GM18517 (cell line): ENCODE measurements around the gene RAB8A.

ENCODE experiments used
- ATAC-seq: cut with Tn5 transposase; IDR thresholded peaks from one replicate; pipeline ENCODE4 v1.9.1; 2021; ENCODE audit warnings: mild to moderate bottlenecking, moderate library complexity; ENCODE audit not compliant: unreplicated experiment

Gene RAB8A

DNA sequence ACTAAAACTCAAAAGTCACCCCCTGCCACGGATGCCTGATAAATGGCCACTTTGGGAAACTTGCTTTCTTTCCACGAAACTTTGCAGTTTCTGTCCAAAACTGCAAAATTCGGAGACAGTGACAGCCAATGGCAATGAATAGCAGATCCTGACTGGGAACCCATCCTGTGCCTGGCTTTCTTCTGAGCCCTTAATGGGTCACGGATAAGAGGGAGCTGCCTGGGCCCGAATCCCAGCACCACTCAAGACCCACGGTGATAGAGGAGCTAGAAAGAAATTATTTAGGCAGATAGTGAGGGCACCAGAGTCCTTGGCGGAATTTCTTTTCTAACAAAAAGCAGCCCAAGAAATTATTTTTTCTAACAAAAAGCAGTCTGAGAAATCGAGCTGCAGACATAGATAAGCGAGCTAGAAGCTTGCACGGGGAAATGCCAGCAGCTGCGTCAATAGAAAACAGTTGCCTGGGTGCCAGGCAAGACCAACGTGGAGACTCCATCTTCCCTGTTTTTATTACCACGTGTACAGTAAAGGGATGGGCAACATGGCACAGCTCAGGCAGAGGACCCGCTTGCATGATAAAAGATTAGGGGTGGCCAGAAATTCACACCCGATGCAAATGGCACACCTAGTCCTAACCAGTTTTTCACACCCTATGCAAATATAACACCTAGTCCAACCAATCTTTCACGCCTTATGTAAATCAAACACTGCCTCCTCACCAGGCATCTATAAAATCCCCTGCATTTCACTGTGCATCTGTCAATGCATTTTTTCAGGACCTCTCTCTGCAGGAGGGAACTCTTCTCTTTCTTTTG is 24.7 kb downstream of the RAB8A start:
- no peak for ATAC-seq

DNA sequence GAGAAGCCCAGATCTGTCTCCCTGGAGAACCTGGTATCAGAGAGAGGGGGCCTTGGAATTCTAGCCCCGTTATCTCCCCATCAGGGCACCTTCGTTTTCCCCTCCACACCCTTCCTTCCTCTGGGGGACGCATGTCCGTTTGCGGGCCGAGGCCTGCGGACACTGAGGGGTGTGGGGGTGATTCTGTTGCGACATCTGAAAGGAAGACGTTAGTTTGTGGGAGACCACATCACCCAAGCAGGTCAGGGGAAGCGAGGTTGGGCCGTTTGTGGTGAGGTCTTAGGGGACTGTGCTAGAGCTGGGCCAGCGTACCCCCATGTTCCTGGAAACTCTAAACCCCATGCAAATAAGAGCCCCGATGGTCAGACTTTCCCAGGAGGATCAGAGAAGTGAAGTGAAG is 28.1 kb downstream of the RAB8A start:
- no peak for ATAC-seq

DNA sequence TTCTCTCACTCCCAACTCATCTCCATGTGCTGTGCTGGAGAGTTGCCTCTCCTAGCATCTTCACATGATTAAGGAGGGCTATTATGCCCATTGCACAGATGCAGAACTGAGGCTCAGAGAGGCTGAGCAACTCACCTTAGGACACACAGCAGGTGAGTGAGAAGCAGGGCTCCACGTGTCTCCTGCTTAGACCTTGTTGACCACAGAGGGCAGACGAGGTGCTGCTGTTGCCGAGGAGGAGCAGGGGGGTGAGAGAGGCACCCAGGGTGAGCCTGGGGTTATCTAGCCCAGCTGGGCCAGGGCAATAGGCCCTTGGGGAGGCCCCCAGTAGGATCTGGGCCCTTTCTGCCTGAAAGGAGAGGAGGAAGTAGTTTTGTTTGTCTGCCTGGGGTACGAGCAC is 29.4 kb downstream of the RAB8A start:
- no peak for ATAC-seq

DNA sequence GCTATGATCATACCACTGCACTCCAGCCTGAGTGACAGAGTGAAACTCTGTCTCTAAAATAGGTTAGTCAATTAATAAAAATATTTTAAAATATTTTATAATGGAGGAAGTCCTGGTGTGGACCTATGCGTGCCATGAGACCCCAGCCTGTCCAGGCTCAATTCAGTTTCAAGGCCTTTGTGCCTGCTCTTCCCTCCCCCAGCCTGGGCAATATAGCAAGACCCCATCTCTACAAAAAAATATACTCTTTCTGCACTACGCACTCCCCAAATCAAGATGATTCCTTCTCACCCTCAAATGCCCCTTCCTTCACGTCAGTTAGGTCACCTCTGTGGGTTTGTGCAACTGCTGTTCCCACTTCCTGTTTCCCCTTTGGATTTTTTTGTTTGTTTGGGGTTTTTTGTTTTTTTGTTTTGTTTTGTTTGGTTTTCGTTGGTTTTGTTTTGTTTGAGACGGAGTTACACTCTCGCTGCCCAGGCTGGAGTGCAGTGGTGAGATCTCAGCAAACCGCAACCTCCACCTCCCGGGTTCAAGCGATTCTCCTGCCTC is 30.4 kb downstream of the RAB8A start:
- no peak for ATAC-seq

DNA sequence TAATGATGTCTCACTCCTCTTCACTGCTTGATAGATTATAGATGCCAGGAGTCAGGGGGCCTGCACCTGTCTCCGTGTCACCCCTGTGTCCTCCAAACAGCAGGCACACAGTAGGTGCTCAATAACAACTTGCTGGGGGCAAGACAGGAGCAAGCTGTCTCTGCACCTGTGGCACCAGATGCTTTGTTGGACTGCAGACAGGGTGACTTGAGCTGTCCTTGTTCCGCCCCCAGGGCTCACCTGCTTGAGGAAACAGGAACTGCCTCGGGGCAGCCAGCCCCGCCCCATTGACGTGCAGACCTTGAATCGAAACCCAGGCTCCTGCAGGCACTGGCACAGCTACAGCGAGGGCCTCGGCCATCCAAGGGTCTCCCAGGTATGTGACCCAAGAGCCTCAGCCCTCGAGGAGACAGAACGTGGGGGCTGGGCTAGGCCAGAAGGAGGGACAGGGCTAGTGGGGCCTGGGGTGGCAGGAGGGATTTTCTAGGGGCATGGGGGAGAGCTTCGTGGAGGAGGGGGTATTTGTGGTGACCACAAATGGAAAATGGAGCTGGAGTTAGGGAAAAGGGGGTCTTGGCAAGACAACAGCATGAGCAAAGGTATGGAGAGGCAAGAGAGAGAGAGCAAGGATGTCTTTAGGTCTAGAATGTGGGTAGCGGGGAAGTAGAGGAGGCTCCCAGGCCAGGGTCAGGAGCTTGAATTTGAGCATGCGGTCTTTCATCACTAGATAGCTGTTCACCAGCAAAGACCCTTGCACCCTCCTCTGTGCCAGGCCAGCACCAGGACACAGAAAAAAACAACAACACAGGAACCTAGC is 31.9 kb downstream of the RAB8A start, which contains the start of gene HSH2D:
TSS of gene HSH2D (plus strand) at position 287 of the 817 bp plus-strand sequence. CDS start 5,066 bp downstream, outside the sequence.
- peak; percentile 50 for ATAC-seq

DNA sequence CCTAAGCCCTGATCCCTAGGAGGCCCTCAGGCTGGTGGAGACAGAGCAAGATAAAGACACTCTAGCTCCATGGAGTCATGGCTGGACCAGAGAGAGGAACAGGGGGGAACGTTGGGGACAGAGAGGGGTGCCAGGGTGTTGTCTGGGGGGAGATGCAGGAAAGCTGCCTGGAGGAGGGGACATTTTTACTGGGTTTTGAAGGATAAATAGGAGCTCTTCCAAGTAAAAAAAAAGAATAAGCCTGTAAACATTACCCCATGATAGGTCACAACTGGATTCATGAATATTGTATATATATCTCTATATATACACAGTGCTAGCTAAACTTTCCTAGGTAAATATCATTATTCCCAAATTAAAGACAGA is 32.5 kb downstream of the RAB8A start:
- ATAC-seq: no peak

DNA sequence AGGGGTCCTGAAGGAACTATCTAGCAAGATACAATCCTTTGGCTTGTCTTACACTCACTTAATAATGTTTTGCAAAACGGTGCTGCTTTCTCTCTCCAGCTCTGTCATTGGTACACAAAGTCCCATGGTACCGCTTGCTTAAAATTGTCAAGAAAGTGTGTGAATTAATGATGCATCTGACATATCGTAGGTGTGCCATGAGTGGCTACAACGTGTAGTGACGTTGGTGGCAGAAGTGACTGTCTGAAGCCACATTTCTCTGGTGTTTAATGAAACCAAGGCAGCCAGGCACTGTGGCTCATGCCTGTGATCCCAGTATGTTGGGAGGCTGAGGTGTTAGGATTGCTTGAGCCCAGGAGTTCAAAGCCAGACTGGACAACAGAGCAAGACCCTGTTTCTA is 34.4 kb downstream of the RAB8A start:
- ATAC-seq: no peak

DNA sequence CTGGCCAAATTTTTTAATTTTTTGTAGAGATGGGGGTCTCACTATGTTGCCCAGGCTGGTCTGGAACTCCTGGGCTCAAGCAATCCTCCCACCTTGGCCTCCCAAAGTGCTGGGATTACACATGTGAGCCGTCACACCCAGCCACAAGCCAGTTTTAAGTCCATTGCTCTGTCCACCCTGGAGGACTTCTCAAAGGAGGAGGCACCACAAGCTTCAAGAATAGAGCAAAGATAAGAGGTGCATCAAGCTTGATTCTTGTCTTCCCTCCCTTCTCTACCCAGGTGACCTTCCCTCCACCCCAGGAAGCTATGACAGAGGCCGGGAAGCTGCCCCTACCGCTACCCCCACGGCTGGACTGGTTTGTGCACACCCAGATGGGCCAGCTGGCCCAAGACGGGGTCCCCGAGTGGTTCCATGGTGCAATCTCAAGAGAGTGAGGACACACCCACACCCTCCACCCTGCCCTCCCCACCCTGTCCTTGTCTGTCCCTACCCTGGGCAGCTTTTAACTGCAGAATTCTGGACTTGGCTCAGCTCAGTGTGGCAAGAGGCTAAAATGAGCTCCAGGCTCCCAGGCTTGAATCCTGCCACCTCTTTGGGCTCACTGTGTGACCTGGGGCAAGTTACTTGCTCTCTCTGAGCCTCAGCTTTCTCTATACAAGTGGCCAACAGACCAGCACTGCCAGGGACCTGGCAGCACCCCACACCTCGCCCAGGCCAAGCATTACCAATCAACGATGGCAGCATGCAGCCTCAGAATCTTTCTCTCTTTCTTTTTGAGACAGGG is 36.9 kb downstream of the RAB8A start:
- ATAC-seq: no peak

DNA sequence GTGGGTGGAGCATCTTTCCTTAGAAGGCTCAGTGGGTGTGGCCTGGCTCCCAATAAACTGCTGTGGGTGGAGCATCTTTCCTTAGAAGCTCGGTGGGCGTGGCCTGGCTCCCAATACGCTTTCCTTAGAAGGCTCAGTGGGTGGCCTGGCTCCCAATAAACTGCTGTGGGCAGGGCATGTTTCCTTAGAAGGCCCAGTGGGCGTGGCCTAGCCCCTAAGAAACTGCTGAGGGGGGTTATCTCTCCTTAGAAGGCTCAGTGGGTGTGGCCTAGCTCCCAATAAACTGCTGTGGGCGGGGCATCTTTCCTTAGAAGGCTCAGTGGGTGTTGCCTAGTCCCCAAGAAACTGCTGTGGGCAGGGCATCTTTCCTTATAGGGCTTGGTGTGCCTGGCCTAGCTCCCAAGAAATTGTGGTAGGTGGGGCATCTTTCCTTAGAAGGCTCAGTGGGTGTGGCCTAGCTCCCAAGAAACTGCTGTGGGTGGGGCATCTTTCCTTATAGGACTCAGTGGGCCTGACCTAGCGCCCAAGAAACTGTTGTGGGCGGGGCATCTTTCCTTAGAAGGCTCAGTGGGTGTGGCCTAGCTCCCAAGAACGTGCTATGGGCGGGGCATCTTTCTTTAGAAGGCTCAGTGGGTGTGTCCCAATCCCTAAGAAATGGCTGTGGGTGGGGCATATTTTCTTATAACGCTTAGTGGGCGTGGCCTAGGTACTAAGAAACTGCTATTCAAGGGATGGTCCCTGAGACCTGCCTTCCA is 42.1 kb downstream of the RAB8A start:
- ATAC-seq: no peak

DNA sequence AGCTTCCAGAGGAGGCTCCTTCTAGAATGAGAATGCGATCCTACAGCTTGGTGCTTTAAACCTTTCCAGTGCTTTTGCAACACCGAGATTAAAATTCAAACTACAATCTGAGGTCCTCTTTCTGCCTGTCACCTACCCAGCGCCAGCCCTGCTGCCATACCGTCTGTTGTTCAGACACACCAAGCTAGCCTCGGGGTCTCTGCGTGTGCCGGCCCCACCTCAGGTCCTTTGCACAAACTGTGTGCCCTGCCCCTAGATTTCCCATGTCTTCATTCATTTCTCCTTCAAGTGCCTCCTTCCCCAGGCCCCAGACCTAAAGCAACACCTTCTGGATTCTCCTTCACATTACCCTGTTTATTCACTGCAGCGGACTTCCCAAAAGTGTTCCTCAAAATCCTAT is 42.9 kb downstream of the RAB8A start:
- ATAC-seq: no peak

DNA sequence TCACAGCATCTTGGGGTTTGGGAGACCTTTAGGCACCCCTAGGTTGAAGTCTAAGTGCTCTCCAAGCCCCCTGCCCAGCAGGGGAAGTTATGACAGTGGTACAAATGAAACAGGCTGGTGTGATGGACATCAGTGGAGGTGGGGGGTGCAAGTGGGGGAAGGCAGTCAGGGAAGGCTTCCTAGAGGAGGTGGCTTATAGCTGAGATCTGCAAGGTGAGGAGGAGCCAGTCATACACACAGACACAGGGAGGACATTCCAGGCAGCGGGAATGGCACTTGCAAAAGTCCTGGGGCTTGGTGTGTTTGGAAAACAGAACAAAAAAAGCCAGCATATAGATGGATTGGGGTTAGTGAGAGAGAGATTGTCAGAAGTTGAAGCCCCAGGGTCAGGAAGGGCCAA is 43.4 kb downstream of the RAB8A start:
- no peak for ATAC-seq

DNA sequence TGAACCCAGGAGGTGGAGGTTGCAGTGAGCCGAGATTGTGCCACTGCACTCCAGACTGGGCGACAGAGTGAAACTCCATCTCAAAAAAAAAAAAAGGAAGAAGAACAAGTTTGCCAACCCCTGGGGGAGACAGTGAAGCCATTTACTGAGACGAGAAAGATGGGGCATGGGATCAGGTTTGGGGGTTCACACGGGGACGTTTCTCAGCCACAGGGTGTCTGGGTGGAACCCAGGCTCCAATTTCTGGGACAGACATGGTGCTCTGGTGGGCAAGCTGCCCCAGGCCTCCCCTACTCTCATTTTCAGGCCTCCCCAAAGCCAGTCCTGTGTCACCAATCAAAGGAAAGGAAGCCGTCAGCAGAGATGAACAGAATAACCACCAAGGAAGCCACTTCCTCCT is 45.2 kb downstream of the RAB8A start:
- no peak for ATAC-seq

DNA sequence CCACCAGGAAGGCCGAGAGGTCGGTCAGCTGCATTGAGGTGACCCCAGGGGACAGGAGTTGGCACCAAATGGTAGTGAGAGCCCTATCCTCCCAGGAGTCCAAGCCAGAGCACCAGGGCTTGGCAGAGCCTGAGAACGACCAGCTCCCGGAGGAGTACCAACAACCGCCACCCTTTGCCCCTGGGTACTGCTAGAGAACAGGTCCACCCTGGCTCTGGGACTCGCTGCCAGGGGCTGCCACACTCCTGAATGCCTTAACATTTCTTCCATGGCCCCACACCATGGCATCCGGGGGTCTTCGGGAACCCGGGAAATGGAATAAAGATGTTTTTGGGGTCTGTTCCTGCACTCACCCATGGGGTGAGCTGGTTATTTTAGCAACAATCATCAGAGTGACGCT is 45.9 kb downstream of the RAB8A start:
- no peak for ATAC-seq

DNA sequence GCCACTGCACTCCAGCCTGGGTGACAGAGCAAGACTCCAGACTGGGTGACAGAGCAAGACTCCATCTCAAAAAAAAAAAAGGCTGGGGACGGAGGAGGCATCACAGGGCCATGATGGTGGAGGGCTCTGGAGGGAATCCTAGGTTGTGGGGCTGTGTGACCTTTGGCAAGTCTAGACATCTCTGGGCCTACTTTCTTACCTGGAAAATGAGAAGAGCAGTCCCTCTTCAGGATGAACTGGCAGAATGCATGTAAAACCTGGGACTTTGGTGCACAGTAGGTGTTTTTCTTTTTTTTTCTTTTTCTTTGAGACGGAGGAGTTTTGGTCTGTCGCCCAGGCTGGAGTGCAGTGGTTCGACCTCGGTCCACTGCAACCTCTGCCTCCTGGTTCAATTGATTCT is 48.0 kb downstream of the RAB8A start:
- no peak for ATAC-seq

DNA sequence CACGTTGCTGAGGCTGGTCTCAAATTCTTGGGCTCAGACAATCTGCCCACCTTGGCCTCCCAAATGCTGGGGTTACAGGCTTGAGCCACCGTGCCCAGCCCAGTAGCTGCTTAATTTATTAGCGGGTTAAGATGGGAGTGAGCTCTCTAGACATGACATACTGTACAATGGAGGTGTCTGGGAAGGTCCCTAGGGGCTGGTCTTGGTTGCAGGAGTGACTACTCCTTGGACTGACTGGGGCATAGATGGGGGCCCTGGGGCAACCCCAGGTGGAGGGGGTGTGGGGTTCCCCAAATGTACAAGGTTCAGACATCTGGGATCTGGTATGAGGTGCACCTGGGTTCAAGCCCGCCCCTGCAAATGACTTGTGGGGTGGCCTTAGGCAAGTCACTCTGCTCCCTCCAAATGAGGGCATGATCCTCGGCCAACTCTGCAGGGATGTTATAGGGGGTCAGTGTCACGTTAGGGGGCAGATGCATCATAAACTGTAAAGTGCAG is 48.8 kb downstream of the RAB8A start:
- ATAC-seq: no peak

DNA sequence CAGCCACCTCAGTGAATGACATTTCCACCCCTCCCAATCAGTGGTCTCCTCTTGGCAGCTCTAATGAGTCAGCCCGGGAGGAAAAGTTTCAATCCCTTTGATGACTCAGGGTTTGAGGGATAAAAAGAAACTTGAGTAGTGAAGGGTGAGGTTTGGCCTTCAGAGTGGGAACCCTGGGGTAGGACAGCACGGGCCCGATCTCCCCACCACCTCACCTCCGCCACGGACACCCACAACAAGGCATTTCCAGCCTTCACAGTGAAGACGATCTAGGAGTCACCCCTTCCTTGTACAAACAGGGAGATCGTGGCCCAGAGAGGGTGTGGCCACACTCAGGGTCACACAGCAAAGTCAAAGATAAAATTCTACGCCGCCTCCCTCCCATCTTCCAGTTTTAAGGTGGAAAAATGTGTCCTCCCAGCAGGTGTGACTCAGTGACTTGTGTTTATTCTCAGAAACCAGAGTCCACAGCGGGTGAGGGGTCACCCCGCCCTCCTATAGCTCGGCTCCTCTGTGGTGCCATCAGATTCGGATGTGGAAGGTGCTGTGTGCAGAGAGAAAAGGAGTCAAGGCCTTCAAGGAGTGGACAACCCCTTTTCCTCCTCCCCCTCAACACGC is 49.4 kb downstream of the RAB8A start:
- ATAC-seq: no peak

DNA sequence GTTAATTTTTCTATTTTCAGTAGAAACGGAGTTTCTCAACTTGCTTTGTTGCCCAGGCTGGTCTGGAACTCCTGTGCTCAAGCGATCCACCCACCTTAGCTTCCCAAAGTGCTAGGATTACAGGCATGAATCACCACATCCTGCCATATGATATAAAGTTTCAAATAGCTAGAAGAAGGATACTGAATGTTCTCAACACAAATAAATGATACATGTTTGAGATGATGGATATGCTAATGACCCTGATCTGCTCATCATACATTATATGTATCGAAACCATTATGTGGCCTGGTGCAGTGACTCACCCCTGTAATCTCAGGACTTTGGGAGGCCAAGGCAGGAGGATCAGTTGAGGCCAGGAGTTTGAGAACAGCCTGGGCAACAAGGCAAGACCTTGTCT is 50.2 kb downstream of the RAB8A start:
- no peak for ATAC-seq

DNA sequence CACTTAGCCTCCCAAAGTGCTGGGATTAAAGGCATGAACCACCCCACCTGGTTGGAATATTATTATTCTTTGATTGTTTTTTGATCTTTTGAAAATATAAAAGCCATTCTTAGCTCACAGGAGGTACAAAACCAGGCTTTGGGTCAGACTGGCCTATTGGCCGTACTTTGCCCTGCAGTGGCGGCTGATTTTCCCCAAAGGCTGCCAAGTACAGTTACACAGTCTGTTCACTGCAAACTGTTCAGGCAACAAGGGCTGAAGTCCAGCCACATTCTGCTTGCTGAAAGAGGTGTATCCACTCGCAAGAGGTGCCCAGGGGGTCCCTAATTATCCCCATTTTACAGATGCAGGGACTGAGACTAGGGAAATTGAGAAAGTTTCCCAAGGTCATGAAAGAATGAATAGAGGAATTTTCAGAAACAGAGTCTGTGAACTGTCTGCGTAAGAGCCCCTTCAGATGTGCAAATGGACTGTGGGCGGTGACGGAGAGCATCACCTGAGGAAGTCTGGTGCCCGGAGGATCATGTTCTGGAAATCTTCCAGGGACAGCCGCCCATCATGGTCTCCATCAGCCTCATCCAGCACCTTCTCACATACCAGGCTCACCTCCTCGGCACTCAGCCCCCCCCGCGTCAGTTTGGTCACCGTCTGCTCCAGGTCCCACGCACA is 52.7 kb downstream of the RAB8A start:
- no peak for ATAC-seq

DNA sequence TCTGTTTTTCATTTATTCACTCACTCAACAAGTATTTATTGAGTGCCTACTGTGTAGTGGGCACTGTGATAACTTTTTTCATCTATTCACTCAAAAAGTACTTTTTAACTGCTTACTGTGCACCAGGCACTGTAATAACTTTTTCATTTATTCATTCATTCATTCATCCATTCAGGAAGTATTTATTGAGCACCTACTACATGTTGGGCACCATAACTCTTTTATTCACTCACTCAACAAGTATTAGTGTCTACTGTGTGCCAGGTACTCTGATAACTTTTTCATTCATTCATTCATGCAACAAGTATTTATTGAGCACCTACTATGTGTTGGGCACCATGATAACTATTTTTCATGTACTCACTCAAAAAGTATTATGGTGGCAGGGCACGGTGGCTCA is 54.7 kb downstream of the RAB8A start:
- ATAC-seq: no peak
